H1 (cell line): ENCODE results near the gene OSBPL3. TPM values are rescaled to one million over a fixed set of nuclear protein-coding genes. Genes with fewer than 3 reads are reported as not detected.

Source experiments
- CTCF ChIA-PET: fragments of 300-600 bp; sonication (Branson Sonifier 250); formaldehyde crosslinking; loops from one replicate; lab custom pipeline; 2021; ENCODE audit not compliant: partially characterized antibody; lab: Charles Lee
- POLR2A ChIA-PET: fragments of 300-600 bp; sonication (Branson Sonifier 250); formaldehyde crosslinking; loops from one replicate; lab custom pipeline; 2021; ENCODE audit warnings: inconsistent platforms; ENCODE audit not compliant: partially characterized antibody; lab: Charles Lee
- DNase-seq, 2 experiments: peaks; one replicate each; pipeline versions ENCODE4 v3.0.0 to v3.0.0-alpha.2; 2010 to 2022; ENCODE audit warnings: low spot score in 2 of 2, low read depth in 1 of 2, mixed read lengths in 1 of 2
- FAIRE-seq: peaks from 2 replicates; lab custom pipeline; 2011; peaks lifted over from hg19 to GRCh38; lab: Jason Lieb, UNC
- H2AFZ ChIP-seq: 2 replicates; pipeline ENCODE4 v1.8.1; 2012; ENCODE audit warnings: low read length, inconsistent platforms
- H2AK5ac ChIP-seq: 2 replicates; pipeline ENCODE4 v1.6.1; 2013; ENCODE audit warnings: low read depth, low read length
- H2BK120ac ChIP-seq: replicated peaks from 2 replicates; pipeline ENCODE3; 2013; ENCODE audit warnings: low read depth, low read length, inconsistent platforms
- H2BK12ac ChIP-seq: 2 replicates; pipeline ENCODE4 v1.6.1; 2013; ENCODE audit warnings: low read depth, low read length
- H2BK15ac ChIP-seq: 2 replicates; pipeline ENCODE4 v1.6.1; 2013; ENCODE audit warnings: low read length
- H2BK20ac ChIP-seq: 2 replicates; pipeline ENCODE4 v1.6.1; 2013; ENCODE audit warnings: low read length
- H2BK5ac ChIP-seq: 2 replicates; pipeline ENCODE4 v1.6.1; 2013; ENCODE audit warnings: low read depth, low read length
- H3K14ac ChIP-seq: 2 replicates; pipeline ENCODE4 v1.6.1; 2013; ENCODE audit warnings: inconsistent platforms; ENCODE audit not compliant: insufficient read length
- H3K18ac ChIP-seq: 2 replicates; pipeline ENCODE4 v1.6.1; 2013; ENCODE audit warnings: low read length; ENCODE audit errors: extremely low read depth
- H3K23ac ChIP-seq: 2 replicates; pipeline ENCODE4 v1.6.1; 2013; ENCODE audit warnings: inconsistent platforms; ENCODE audit not compliant: insufficient read length
- H3K23me2 ChIP-seq: 2 replicates; pipeline ENCODE4 v1.6.1; 2013; ENCODE audit warnings: low read depth, low read length
- H3K27ac ChIP-seq: 2 replicates; pipeline ENCODE4 v1.6.1; 2011; ENCODE audit warnings: low read depth, low read length, inconsistent platforms
- H3K27me3 ChIP-seq, 4 experiments: replicated peaks in 1 of 4; 1 replicate in 1 of 4; 2 replicates in 3 of 4; pipeline versions ENCODE4 v1.6.1 to v1.8.1; 2011 to 2013; ENCODE audit warnings: low read length in 3 of 4, mild to moderate bottlenecking in 3 of 4, inconsistent platforms in 2 of 4, mixed read lengths in 2 of 4, moderate library complexity in 1 of 4; ENCODE audit not compliant: control insufficient read depth in 3 of 4, insufficient read depth in 3 of 4; ENCODE audit errors: extremely low read depth in 1 of 4
- H3K36me3 ChIP-seq, 4 experiments: 2 replicates each; pipeline versions ENCODE4 v1.6.1 to v1.8.1; 2011 to 2013; ENCODE audit warnings: mild to moderate bottlenecking in 4 of 4, low read length in 3 of 4, moderate library complexity in 2 of 4, control low read depth in 1 of 4, inconsistent platforms in 1 of 4; ENCODE audit not compliant: insufficient read depth in 4 of 4, control insufficient read depth in 2 of 4
- H3K4ac ChIP-seq: replicated peaks from 2 replicates; pipeline ENCODE3; 2013; ENCODE audit warnings: low read length, low read depth, mixed read lengths, inconsistent platforms; ENCODE audit not compliant: insufficient read length
- H3K4me1 ChIP-seq, 4 experiments: replicated peaks in 1 of 4; 1 replicate in 1 of 4; 2 replicates in 3 of 4; pipeline versions ENCODE4 v1.6.1 to v1.8.1; 2011 to 2013; ENCODE audit warnings: low read length in 3 of 4, inconsistent platforms in 2 of 4, mixed read lengths in 1 of 4; ENCODE audit not compliant: insufficient read depth in 4 of 4, control insufficient read depth in 3 of 4
- H3K4me2 ChIP-seq, 2 experiments: 2 replicates each; pipeline versions ENCODE4 v1.6.1 to v1.8.1; 2011 to 2013; ENCODE audit warnings: low read depth in 2 of 2, low read length in 2 of 2, control low read depth in 1 of 2, inconsistent platforms in 1 of 2, mild to moderate bottlenecking in 1 of 2; ENCODE audit not compliant: insufficient read depth in 1 of 2
- H3K4me3 ChIP-seq, 4 experiments: fragments of 200-600, 300-600 bp in 1 of 4; sonication (generic), shearing (Covaris generic), sonication (Bioruptor Twin) in 1 of 4; 2 replicates each; pipeline versions ENCODE4 v1.5.1 to v1.8.1; 2011 to 2016; ENCODE audit warnings: low read length in 4 of 4, low read depth in 3 of 4, control low read depth in 2 of 4, inconsistent platforms in 2 of 4, mild to moderate bottlenecking in 2 of 4, mixed read lengths in 1 of 4, moderate library complexity in 1 of 4; ENCODE audit not compliant: insufficient read depth in 2 of 4; ENCODE audit errors: extremely low read depth in 1 of 4
- H3K56ac ChIP-seq: replicated peaks from 2 replicates; pipeline ENCODE3; 2013; ENCODE audit warnings: low read depth, mild to moderate bottlenecking, mixed read lengths, low read length, inconsistent platforms; ENCODE audit not compliant: insufficient read length
- H3K79me1 ChIP-seq: 2 replicates; pipeline ENCODE4 v1.6.1; 2013; ENCODE audit warnings: low read depth, low read length, control low read depth
- H3K79me2 ChIP-seq, 2 experiments: 2 replicates each; pipeline versions ENCODE4 v1.6.1 to v1.8.1; 2012 to 2013; ENCODE audit warnings: low read length in 2 of 2, mild to moderate bottlenecking in 2 of 2, inconsistent platforms in 1 of 2; ENCODE audit not compliant: insufficient read depth in 2 of 2, control insufficient read depth in 1 of 2
- H3K9ac ChIP-seq, 4 experiments: replicated peaks in 1 of 4; 1 replicate in 1 of 4; 2 replicates in 3 of 4; pipeline versions ENCODE4 v1.6.1 to v1.8.1; 2011 to 2013; ENCODE audit warnings: low read depth in 3 of 4, low read length in 3 of 4, control low read depth in 2 of 4, mild to moderate bottlenecking in 2 of 4, moderate library complexity in 2 of 4, inconsistent platforms in 1 of 4; ENCODE audit errors: extremely low read depth in 1 of 4
- H3K9me3 ChIP-seq, 2 experiments: 2 replicates each; pipeline versions ENCODE4 v1.6.1 to v1.8.1; 2012 to 2013; ENCODE audit warnings: mild to moderate bottlenecking in 2 of 2, moderate library complexity in 2 of 2, control low read depth in 1 of 2, inconsistent platforms in 1 of 2, low read depth in 1 of 2, low read length in 1 of 2, mixed read lengths in 1 of 2; ENCODE audit not compliant: insufficient read depth in 2 of 2
- H4K20me1 ChIP-seq, 2 experiments: replicated peaks in 1 of 2; 2 replicates each; pipeline versions ENCODE3 to v1.8.1; 2011 to 2013; ENCODE audit warnings: inconsistent platforms in 2 of 2, low read length in 2 of 2, mild to moderate bottlenecking in 1 of 2; ENCODE audit not compliant: insufficient read depth in 2 of 2, control insufficient read depth in 1 of 2
- H4K5ac ChIP-seq: 2 replicates; pipeline ENCODE4 v1.6.1; 2013; ENCODE audit warnings: low read length, low read depth, mixed read lengths, inconsistent platforms; ENCODE audit not compliant: insufficient read length
- H4K8ac ChIP-seq: 2 replicates; pipeline ENCODE4 v1.8.0; 2013; ENCODE audit warnings: mild to moderate bottlenecking, moderate library complexity, low read length, inconsistent platforms; ENCODE audit not compliant: insufficient read depth; ENCODE audit errors: extremely low read depth
- H4K91ac ChIP-seq: replicated peaks from 2 replicates; pipeline ENCODE3; 2013; ENCODE audit warnings: low read length, mixed read lengths, inconsistent platforms; ENCODE audit not compliant: insufficient read length
- CBX8 ChIP-seq: fragments of 300-800, 300-1000 bp; sonication (generic); IDR thresholded peaks from 2 replicates; pipeline ENCODE4 v1.7.1; 2016; ENCODE audit warnings: low read depth, low read length, borderline replicate concordance
- EGR1 ChIP-seq: IDR thresholded peaks from 2 replicates; pipeline ENCODE4 v1.6.1; 2011; ENCODE audit warnings: low read depth, low read length, borderline replicate concordance
- EZH2 ChIP-seq: fragments of 200-600 bp; sonication (generic); IDR thresholded peaks from 2 replicates; pipeline ENCODE4 v1.7.1; 2012; ENCODE audit warnings: low read depth, mild to moderate bottlenecking, moderate library complexity, low read length, inconsistent platforms; ENCODE audit not compliant: severe bottlenecking
- SIX5 ChIP-seq: IDR thresholded peaks from 2 replicates; pipeline ENCODE4 v1.6.1; 2011; ENCODE audit warnings: mild to moderate bottlenecking, low read depth, low read length
- SP1 ChIP-seq: IDR thresholded peaks from 2 replicates; pipeline ENCODE4 v1.6.1; 2011; ENCODE audit warnings: low read depth, low read length
- SUZ12 ChIP-seq: fragments of 200-600 bp; sonication (generic); IDR thresholded peaks from 2 replicates; pipeline ENCODE4 v1.6.1; 2012; ENCODE audit warnings: mild to moderate bottlenecking, inconsistent platforms, low read length, moderate library complexity, mixed read lengths
- WGBS, 2 experiments: shearing (Covaris generic) in 1 of 2; methylation state at CpG; one replicate each; pipeline versions ENCODE4 v1.1.6 to v1.1.7; 2013 to 2015; ENCODE audit warnings: low lambda C conversion rate in 2 of 2, mixed read lengths in 2 of 2, inconsistent platforms in 1 of 2, low coverage in 1 of 2, missing lambda C conversion rate in 1 of 2; ENCODE audit not compliant: insufficient replicate concordance in 2 of 2, insufficient coverage in 1 of 2, insufficient read length in 1 of 2; ENCODE audit errors: extremely low coverage in 1 of 2, missing lambda C conversion rate in 1 of 2; 5-methylcytosine and 5-hydroxymethylcytosine counted together
- polyA plus RNA-seq, 7 experiments: library from polyadenylated mRNA; depleted of rRNA in 3 of 7; stranded (reverse) in 5 of 7; unstranded in 2 of 7; fragments of >200 nt in 5 of 7; fragments of 200-250 nt in 2 of 7; gene quantifications; 1 replicate in 5 of 7; 2 replicates in 1 of 7; 4 replicates in 1 of 7; pipeline versions ENCODE4 v1.2.1 to v1.2.3, GENCODE V29; 2011 to 2013; ENCODE audit warnings: missing spikeins in 2 of 7, mixed read lengths in 2 of 7
- total RNA-seq: library from RNA; stranded (reverse); fragmentation: NEBNext Ultra II Directional; extraction: Animal tissue kit (Norgen Biotek cat#: 25700); gene quantifications from 2 replicates; pipeline ENCODE4 v1.2.1, GENCODE V29; 2021
- TF ChIP-seq, protein P1 (sequence below): IDR thresholded peaks from 2 replicates; pipeline ENCODE4 v1.6.1; 2012; ENCODE audit warnings: inconsistent platforms

The OSBPL3 gene
- total and polyA plus RNA-seq, 2 of the 8 experiments (the other 6 are each of a cell fraction or from before 2014, with no cell fraction given), result 2.8 to 13.9 TPM

GRCh38 chr7:24798261-24798660 lies 181.7 kb downstream of the OSBPL3 start:
- Histone ChIP-seq H3K27me3 (no peaks in the 10 kb centered on the region), H3K14ac (no peak overlapping the region), H3K79me1 (no peaks in the 10 kb centered on the region), H3K27ac (no peak overlapping the region), H2BK12ac (no peak overlapping the region), H2BK20ac (no peak overlapping the region), H3K23me2 (peaks cover 2% of the 10 kb centered on the region; the same call in 1 of the 2 replicates), H3K4me1 (peaks cover 0 to 2% (median 0%) of the 10 kb centered on the region in 4 experiments; a peak in 1 of 7 replicates), H3K36me3 (no peaks in the 10 kb centered on the region; a peak in 2 of 8 replicates), H3K4ac (no peak overlapping the region), H3K9ac (no peak overlapping the region), H2AFZ (no peak overlapping the region), H3K4me3 (no peak overlapping the region), H4K20me1 (no peaks in the 10 kb centered on the region), H3K79me2 (no peaks in the 10 kb centered on the region), H4K8ac (no peak overlapping the region), H2AK5ac (no peak overlapping the region), H3K56ac (no peak overlapping the region), H2BK5ac (no peak overlapping the region), H3K9me3 (no peaks in the 10 kb centered on the region; a peak in 1 of 4 replicates), H3K23ac (no peak overlapping the region), H4K91ac (no peak overlapping the region), H2BK120ac (no peak overlapping the region), H4K5ac (no peak overlapping the region), H2BK15ac (no peak overlapping the region), H3K4me2 (no peak overlapping the region), H3K18ac (no peak overlapping the region)
- TF ChIP-seq, protein P1, sequence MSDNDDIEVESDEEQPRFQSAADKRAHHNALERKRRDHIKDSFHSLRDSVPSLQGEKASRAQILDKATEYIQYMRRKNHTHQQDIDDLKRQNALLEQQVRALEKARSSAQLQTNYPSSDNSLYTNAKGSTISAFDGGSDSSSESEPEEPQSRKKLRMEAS, result no peak
- TF ChIP-seq EGR1 (no peak), EZH2 (no peak), SP1 (no peak), SUZ12 (no peak), SIX5 (no peak), CBX8 (no peak)
- FAIRE-seq, result no peak
- 92% methylated on average over 4 of the region's 4 CpGs; no CpG with 5 or more reads in 1 of the 2 experiments for WGBS, 2 experiments
- ChIA-PET CTCF (interaction anchor here (0.7 to 1.3 kb wide), 2 partner anchors 14 to 516 kb away, joined by 4 read pairs; no protein-coding TSS in a partner anchor), POLR2A (no interaction called here)
- DNase-seq, result no peak
